Measurements from ENCODE around the gene ATP2A1.
"Not testable (repeated sequence)": the region's sequence is repeated elsewhere in the genome, so short reads cannot be mapped to it uniquely, and the experiment has no call there.

The ATP2A1 gene

DNA sequence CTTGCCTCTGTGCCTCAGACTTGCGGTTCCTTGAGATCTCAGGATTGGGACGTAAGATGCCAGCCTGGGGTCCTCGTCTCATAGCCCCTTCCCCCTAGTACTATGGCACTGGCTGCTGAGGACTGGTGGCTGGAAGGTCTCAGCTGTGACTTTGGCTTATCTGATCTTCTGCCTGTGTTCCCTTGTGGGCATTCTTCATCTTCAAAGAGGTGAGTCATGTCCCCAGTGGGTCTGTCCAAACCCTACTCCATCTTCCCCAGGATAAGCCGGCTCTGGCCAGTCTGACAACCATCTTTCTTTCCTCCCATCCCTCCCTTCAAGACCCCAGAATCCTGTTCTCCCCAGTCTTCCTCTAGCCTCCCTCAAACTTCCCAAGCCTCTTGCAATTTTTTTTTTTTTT lies 57.1 kb downstream of the ATP2A1 start:
- Mint-ChIP-seq H3K27ac (no peak overlapping the region), H3K4me3 (peak overlapping the region; percentile 38), H3K4me1 (ENCODE audit: low read depth) (peaks cover 12% of the 10 kb centered on the region), H3K27me3 (ENCODE audit: low read depth) (peaks cover 2% of the 10 kb centered on the region), H3K36me3 (ENCODE audit: low read depth) (no peaks in the 10 kb centered on the region), H3K9me3 (no peaks in the 10 kb centered on the region)
- no peak for DNase-seq (ENCODE audit: low spot score)

DNA sequence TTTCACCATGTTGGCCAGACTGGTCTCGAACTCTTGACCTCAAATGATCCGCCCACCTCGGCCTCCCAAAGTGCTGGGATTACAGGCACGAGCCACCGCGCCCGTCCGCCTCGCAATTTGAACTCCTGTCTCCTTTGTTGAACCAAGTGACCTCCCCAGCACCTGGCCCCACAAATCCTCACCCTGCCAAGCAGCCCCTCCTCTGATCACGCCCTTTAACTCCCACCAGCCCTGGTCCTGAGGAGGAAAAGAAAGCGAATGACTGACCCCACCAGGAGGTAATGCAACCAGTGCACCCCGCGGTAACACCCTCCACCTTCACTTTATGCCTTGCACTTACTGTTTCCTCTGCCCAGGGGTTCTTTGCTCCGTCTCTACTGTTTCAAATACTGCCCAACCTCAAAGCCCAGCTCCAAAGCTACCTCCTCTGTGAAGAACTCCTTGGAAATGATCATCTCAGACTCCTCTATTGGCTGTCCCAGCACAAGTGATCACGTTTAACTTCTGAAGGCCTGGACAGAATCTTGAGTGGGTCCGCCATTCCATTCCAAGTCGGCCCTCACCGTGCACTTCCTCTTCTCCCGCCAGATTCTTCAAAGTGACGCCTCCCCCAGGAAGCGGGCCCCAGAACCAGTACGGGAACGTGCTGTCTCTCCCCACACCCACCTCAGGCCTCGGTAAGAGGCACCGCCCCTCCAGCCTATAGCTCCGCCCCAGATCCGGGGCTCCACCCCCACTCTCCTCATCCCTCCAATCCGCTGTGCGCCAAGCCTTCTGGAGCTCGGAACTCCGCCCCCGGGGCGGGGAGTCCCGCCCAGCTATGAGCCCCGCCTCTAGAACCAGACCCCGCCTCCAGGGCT lies 57.9 kb downstream of the ATP2A1 start:
- peak overlapping the region; percentile 63 for H3K4me3 Mint-ChIP-seq
- H3K4me1 Mint-ChIP-seq (ENCODE audit: low read depth) = peaks cover 10% of the 10 kb centered on the region
- H3K9me3 Mint-ChIP-seq = no peaks in the 10 kb centered on the region
- H3K27ac Mint-ChIP-seq = peak overlapping the region; percentile 26
- no peaks in the 10 kb centered on the region for H3K36me3 Mint-ChIP-seq (ENCODE audit: low read depth)
- H3K27me3 Mint-ChIP-seq (ENCODE audit: low read depth) = peaks cover 2% of the 10 kb centered on the region
- peak; percentile 88 for DNase-seq (ENCODE audit: low spot score)

GRCh38 chr16:28936784-28937155 lies 58.5 kb downstream of the ATP2A1 start:
- Mint-ChIP-seq H3K27me3 (ENCODE audit: low read depth) (peaks cover 2% of the 10 kb centered on the region), H3K9me3 (no peaks in the 10 kb centered on the region)

DNA sequence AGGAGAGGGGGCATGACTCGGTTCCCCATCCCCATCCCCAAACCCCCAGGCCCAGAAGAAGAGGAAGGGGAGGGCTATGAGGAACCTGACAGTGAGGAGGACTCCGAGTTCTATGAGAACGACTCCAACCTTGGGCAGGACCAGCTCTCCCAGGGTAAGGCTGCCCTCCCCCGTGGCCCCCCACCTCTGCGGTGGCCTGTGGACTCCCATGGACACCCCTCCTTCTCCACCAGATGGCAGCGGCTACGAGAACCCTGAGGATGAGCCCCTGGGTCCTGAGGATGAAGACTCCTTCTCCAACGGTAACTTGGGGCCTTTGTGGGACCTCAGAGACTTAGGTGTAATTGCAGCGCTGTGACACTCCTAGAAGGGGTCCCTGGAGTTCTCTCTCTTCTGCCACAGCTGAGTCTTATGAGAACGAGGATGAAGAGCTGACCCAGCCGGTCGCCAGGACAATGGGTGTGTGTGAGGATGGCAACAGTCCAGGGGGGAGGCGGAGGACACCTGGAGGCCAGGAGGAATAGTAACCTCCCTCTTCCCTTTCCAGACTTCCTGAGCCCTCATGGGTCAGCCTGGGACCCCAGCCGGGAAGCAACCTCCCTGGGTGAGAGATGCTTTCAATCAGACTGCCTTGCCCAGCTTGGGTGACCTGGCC lies 59.1 kb downstream of the ATP2A1 start:
- Mint-ChIP-seq H3K27me3 (ENCODE audit: low read depth) (peaks cover 2% of the 10 kb centered on the region), H3K27ac (no peak overlapping the region), H3K9me3 (no peaks in the 10 kb centered on the region), H3K4me1 (ENCODE audit: low read depth) (peaks cover 10% of the 10 kb centered on the region), H3K4me3 (no peak overlapping the region), H3K36me3 (ENCODE audit: low read depth) (no peaks in the 10 kb centered on the region)
- DNase-seq (ENCODE audit: low spot score) = no peak

More at GRCh38 chr16:28936784-28937155, 58.5 kb downstream of the ATP2A1 start:
- Mint-ChIP-seq H3K4me3 (peak overlapping the region; percentile 63), H3K27ac (peak overlapping the region; percentile 26), H3K36me3 (ENCODE audit: low read depth) (no peaks in the 10 kb centered on the region), H3K4me1 (ENCODE audit: low read depth) (peaks cover 10% of the 10 kb centered on the region)
- no peak for DNase-seq (ENCODE audit: low spot score)

- DNase-seq (ENCODE audit: low spot score) = no peak
- peaks cover 2% of the 10 kb centered on the region for H3K27me3 Mint-ChIP-seq (ENCODE audit: low read depth)
- no peaks in the 10 kb centered on the region for H3K36me3 Mint-ChIP-seq (ENCODE audit: low read depth)
- no peaks in the 10 kb centered on the region for H3K9me3 Mint-ChIP-seq
- H3K27ac Mint-ChIP-seq = no peak overlapping the region
- H3K4me3 Mint-ChIP-seq = no peak overlapping the region
- H3K4me1 Mint-ChIP-seq (ENCODE audit: low read depth) = peaks cover 10% of the 10 kb centered on the region
Observed at GRCh38 chr16:28938721-28939120, 60.4 kb downstream of the ATP2A1 start.

- H3K9me3 Mint-ChIP-seq; H3K36me3 Mint-ChIP-seq (ENCODE audit: low read depth); H3K4me3 Mint-ChIP-seq; H3K27me3 Mint-ChIP-seq (ENCODE audit: low read depth); H3K27ac Mint-ChIP-seq; DNase-seq (ENCODE audit: low spot score): not testable (repeated sequence)
- peaks cover 13% of the 10 kb centered on the region for H3K4me1 Mint-ChIP-seq (ENCODE audit: low read depth)
Observed at GRCh38 chr16:28939825-28940224, 61.5 kb downstream of the ATP2A1 start.

GRCh38 chr16:28943281-28943680 lies 65.0 kb downstream of the ATP2A1 start:
- Mint-ChIP-seq H3K27ac (no peak overlapping the region), H3K9me3 (no peaks in the 10 kb centered on the region), H3K4me1 (ENCODE audit: low read depth) (peaks cover 10% of the 10 kb centered on the region), H3K36me3 (ENCODE audit: low read depth) (no peaks in the 10 kb centered on the region), H3K27me3 (ENCODE audit: low read depth) (peaks cover 7% of the 10 kb centered on the region), H3K4me3 (no peak overlapping the region)
- DNase-seq (ENCODE audit: low spot score) = no peak

- Mint-ChIP-seq H3K27me3 (ENCODE audit: low read depth) (peaks cover 5% of the 10 kb centered on the region), H3K9me3 (no peaks in the 10 kb centered on the region)
- DNase-seq (ENCODE audit: low spot score) = no peak
Observed at GRCh38 chr16:28946681-28947080, 68.4 kb downstream of the ATP2A1 start.

GRCh38 chr16:28950648-28951409 lies 72.5 kb downstream of the ATP2A1 start, which contains the start of gene NFATC2IP:
Gene NFATC2IP, plus strand, starts transcription at chr16:28950937. Its CDS starts 75 bp downstream, at chr16:28951012.
- H3K9me3 Mint-ChIP-seq = no peaks in the 10 kb centered on the region
- DNase-seq (ENCODE audit: low spot score) = peak; percentile 100
- H3K4me3 Mint-ChIP-seq = peak within 1 kb of the TSS; percentile 88
- H3K36me3 Mint-ChIP-seq (ENCODE audit: low read depth) = peaks cover 37% of the 10 kb centered on the region
- H3K27ac Mint-ChIP-seq = peak within 1 kb of the TSS; percentile 94
- H3K4me1 Mint-ChIP-seq (ENCODE audit: low read depth) = peaks cover 23% of the 10 kb centered on the region
- H3K27me3 Mint-ChIP-seq (ENCODE audit: low read depth) = peaks cover 5% of the 10 kb centered on the region

More at GRCh38 chr16:28946681-28947080, 68.4 kb downstream of the ATP2A1 start:
- Mint-ChIP-seq H3K36me3 (ENCODE audit: low read depth) (peaks cover 7% of the 10 kb centered on the region), H3K4me3 (no peak overlapping the region), H3K27ac (no peak overlapping the region), H3K4me1 (ENCODE audit: low read depth) (peaks cover 16% of the 10 kb centered on the region)

GRCh38 chr16:28951410-28951943 lies 73.2 kb downstream of the ATP2A1 start:
- Mint-ChIP-seq H3K27me3 (ENCODE audit: low read depth) (peaks cover 5% of the 10 kb centered on the region), H3K4me1 (ENCODE audit: low read depth) (peaks cover 21% of the 10 kb centered on the region), H3K36me3 (ENCODE audit: low read depth) (peaks cover 41% of the 10 kb centered on the region), H3K9me3 (no peaks in the 10 kb centered on the region), H3K4me3 (peak overlapping the region; percentile 88), H3K27ac (peak overlapping the region; percentile 92)
- DNase-seq (ENCODE audit: low spot score) = no peak
